GM12801 (cell line): ENCODE data around the gene LIPC.

Source experiments
- TF ChIP-seq, protein P1 (sequence below): IDR thresholded peaks from one replicate; pipeline ENCODE4 v1.5.1; 2011; ENCODE audit warnings: control low read depth; ENCODE audit not compliant: insufficient read length; ENCODE audit errors: extremely low read depth

LIPC gene

DNA sequence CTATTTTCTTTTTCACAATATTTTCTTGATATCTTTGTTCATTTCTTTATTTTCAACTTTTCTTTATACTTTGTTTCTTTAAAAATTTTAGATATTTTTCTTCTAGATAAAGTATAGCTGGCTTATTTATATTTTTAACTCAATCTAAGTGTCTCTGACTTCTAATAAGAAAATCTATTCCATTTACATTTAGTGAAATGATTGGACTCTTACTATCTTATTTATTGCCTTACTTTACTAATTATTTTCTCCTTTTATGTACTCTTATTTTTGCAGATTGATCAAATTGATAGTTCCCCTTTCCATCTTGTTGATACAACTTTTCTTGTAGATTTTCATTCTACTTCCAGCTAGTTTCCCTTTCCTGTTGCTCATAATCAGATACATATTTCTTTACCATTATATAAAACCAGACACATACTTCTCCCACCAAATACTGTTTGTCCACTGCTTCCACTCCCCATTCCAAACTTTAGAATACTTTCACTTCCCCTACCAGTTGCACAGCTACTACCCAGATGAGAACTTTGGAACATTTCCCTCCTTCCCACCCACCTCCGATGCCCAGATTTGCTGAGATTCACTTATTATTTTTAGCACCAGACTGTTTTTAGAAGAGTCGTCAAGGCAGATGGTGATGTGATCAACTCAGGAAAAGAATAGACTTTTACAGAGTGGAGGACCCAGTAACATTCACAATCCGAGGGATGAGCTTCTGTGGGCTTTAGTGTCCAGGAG, 151.5 kb downstream of the LIPC start:
- TF ChIP-seq, protein P1, sequence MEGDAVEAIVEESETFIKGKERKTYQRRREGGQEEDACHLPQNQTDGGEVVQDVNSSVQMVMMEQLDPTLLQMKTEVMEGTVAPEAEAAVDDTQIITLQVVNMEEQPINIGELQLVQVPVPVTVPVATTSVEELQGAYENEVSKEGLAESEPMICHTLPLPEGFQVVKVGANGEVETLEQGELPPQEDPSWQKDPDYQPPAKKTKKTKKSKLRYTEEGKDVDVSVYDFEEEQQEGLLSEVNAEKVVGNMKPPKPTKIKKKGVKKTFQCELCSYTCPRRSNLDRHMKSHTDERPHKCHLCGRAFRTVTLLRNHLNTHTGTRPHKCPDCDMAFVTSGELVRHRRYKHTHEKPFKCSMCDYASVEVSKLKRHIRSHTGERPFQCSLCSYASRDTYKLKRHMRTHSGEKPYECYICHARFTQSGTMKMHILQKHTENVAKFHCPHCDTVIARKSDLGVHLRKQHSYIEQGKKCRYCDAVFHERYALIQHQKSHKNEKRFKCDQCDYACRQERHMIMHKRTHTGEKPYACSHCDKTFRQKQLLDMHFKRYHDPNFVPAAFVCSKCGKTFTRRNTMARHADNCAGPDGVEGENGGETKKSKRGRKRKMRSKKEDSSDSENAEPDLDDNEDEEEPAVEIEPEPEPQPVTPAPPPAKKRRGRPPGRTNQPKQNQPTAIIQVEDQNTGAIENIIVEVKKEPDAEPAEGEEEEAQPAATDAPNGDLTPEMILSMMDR = no peak

DNA sequence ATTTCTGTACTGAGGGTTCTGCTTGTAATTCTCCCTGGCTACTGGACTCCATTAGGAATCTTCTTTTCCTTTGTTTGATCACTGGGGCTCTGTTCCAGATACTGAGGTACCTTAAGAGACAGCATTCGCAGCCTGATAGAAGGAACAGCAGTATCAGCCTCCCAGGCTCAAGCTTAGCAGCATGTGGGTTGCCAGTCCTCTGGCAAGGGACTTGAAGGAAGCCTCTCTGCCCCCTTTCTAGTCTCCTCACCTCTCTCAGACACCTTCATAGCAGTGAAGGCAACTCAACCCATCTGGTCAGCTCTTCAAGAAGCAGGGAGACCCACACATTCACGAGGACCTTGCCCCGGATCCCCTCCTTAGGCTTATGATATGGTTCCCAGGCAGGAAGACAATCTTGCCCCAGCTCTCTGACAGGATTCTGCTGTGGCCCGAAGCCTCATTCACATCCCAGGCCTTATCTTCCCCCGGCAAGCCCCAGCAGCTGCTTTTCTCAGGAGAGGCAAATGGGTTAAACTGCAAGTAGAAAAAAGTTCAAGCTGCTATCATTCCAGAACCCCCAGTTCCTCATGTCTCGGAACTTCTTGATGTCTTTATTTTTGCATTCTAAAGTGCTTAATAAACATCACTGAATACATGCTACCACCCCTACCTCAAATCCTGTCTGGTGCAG, 153.1 kb downstream of the LIPC start:
- TF ChIP-seq, protein P1 = no peak

DNA sequence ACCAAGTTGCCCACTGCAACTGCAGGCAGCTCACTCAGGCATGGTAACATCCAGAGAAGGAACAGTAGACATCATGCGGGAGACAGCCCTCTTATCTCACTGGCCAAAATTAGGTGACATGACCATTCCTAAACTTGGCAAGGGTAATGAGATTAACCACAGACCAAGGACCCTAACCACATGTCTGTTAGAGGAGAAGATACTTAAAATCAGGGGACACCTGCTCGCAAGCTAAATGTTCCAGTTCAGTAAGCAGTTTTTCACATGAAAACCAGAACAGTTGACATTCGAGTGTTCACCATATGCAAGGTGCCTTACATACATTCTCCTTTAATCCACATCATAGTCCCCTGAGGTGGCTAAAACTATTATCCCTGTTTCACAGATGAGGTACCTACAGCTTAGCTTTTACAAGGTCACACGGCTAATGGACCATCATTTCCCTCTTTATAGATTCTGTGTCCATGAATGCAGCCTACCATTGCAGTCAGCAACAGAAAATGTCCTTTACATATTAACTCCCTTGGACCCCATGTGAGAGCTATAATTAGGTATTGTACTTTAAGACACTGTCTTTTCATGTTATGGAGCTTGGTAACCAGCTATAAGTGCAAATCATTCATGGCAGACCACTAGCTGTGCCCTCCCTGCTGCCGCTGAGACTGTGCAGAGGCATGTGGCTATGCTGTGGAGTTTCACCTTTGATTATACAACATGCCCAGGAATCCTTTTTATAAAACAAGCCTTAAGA, 154.1 kb downstream of the LIPC start:
- TF ChIP-seq, protein P1 = no peak

DNA sequence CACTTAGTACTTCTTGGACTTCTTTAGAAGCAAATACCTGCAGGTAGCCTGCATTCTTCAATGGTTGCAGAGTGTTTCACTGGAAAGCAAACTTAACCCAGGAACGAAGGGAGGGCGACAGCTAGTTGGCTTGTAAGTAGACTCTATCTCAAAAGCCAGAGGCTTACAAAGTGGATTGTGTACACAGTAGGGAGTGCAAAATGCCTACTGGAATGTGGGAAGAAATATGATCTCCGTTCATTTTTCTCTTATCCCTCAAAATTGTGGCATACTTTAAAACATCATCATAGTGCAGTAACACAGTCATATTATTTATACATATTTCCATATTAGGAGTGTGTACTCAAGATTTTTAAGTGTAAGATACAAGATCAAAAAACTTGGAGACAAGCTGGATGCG, 155.7 kb downstream of the LIPC start:
- TF ChIP-seq, protein P1 = no peak

DNA sequence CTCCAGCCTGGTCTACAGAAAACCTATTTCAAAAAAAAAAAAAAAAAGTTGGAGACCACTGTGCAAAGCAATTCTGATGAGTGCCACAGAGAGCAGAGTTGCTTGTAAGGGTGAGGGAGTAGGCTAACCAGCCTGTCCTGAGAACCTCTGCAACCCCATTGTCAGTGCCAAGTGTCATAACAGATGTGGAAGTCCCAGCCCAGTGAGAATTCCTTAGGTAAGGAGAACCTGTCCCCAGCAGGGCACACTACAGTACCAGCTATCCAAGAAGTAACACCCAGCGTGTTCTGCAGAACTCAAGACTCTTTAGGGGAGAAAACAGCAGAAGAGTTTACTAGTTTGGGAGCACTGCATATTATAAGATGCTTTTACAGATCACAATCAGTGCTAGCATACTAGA, 156.3 kb downstream of the LIPC start:
- TF ChIP-seq, protein P1 = no peak

DNA sequence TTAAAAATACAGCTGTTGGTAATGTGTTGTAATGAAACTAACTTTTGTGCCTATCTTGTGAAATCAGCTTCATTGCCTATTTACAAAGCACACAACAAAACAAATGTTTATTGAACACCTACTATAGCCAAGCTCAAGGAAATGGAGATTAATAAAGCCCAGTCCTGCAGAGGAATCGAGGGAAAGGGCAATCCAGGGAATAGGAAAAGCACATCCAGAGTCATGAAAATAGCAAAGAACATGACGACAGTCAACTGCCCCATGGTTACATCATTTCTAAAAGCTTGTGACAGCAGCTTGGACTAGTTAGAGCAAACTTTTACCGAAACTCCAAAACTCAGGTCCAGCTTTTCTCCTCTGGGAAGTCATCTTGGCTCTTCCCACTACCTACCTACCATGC, 157.3 kb downstream of the LIPC start:
- TF ChIP-seq, protein P1 = no peak

DNA sequence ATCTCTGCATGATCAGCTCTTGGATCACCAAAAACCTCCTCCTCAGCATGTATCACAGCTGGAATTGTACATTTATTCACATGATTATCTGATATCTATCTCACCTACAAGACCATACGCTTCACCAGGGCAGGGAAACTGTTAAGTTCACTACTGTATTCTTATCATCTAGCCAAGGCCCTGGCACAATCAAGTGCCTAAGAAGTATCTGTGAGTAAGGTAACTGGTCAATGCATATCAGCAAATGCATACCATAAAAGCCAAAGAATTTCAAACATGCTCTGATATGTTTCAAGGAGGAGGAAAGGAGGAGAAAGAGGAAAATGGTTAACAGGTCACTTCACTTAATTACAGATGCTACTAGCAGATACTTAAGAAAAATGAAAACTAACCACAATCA, 158.4 kb downstream of the LIPC start:
- TF ChIP-seq, protein P1 = no peak
